DMS79 (cell line): ENCODE results near the gene CFAP43.

Experiments used
- DNase-seq: peaks from one replicate; lab custom pipeline; 2025; lab: John Stamatoyannopoulos, UW

CFAP43 gene, protein sequence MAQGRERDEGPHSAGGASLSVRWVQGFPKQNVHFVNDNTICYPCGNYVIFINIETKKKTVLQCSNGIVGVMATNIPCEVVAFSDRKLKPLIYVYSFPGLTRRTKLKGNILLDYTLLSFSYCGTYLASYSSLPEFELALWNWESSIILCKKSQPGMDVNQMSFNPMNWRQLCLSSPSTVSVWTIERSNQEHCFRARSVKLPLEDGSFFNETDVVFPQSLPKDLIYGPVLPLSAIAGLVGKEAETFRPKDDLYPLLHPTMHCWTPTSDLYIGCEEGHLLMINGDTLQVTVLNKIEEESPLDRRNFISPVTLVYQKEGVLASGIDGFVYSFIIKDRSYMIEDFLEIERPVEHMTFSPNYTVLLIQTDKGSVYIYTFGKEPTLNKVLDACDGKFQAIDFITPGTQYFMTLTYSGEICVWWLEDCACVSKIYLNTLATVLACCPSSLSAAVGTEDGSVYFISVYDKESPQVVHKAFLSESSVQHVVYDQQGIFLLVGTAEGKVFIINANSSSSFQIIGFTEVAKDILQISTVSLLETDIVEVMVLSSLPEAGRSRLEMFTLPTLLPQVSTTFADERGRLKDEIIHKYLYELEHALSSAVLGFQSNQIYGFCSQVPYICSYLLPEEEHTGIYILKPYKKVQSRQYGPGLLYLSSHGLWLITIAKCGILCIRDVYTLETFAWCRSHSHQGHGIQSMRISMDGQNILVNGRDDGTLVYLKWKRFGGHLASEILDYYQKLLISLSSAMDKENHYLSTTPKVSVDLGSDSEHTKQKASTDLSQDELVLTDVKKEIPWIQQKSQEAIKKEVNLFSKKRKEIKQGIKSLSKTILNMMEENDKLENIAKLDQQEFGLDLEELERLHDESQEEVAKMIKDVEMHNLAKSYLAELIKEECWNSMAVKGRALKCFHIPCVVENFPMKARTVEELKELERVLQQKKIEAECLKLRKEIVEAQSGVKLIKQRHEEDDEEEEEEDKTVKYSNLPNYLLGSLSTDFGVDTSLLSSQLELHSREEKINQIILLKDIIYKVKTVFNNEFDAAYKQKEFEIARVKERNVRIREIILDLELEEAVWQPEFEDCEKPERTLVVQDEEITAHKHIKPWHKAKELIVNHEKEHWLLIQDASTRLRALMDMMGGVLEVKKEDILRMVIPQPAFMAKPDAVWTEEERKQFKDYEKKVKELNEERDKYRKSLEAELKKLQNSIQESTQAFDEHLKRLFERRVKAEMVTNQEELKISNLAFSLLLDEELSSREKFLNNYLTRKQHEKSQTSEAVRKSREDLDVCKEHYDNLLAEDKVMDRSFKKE (N-terminal part only)

DNA sequence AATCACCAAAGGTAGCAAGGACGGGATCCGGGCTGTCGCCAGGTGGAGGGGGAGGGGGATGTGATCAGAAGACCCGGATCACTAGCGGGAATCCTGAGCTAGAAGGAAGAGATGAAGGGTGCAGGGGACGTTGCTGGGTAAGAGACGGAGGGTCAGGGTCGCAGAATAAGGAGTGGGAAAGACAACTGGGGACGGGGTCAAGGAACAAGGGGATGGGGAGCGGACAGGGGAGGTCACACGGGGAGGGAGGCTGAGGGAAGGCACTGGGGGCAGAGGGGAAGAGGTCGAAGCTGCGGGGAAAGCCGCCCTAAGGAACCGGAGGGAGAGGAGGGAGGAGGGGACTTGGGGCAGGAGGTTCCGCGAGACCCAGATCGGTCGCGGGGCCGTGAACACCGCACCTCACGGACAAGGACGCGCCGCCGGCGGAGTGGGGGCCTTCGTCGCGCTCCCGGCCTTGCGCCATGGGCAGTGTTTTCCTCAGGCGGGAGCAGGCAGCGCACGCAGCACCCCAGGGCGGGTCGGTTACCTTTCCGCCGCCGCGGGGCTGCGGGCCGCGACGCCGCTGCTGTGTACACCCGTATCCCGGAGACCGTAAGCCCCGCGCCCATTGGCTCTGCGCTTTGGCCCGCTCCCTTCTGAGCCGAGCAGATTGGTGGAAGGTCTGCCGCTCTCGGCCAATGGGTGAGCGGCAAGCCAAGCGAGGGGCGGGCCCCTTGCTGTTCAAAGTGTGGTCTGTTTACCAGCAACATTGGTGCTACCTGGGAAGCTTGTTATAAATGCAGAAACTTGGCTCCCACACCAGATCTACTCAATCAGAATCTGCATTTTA is at the start of gene CFAP43:
Gene CFAP43 (minus strand): TSS at position 581 of the 829 bp plus-strand sequence. CDS start 118 bp downstream, at position 463.
- DNase-seq, result peak; percentile 76

DNA sequence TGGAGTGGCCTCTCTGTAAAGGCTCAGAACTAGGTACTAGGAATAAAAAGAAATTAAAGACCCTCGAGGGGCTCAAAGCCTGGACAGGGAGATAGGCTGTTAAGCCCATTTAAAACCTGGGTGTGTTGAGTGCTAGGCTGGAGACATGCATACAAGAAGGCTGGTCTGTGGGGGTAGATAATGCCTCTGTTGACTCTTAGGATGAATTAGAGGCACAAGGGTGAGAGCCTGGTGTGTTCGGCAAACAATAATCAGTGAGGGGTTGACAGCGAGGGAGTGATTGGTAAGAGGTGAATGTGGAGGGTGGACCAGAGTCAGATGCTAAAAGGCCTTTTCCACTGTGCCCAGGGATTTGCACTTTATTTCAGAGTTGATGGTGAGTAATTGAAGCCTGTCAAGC is 49.5 kb upstream of the CFAP43 start:
- DNase-seq, result no peak

DNA sequence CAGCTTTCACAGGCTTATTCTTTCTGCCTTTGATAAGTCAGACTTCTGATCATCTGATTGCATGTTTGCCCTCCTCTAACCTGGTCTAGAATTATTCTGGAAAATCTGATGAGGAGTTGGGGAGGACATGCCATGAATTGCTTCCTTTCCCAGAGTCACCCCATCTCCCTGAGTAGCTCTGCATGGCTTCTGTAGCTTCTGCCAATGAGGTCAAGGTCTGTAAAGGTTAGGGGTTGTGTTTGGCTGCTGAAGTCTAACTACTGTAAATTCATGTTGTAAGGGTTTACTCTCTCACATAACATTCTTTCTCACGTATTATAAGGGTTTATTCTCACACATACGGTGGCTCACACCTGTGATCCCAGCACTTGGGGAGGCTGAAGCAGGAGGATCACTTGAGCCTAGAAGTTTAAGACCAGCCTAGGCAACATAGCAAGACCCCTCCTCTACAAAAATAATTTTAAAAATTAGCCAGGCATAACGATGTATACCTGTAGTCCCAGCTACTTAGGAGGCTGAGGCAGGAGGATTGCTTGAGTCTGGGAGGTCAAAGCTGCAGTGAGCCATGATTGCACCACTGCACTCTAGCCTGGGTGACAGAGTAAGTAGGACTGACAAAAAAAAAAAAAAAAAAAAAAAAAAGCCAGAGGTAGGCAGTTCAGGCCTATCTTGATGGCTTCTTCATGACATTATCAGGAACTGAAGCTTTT is 47.5 kb upstream of the CFAP43 start:
- no peak for DNase-seq

DNA sequence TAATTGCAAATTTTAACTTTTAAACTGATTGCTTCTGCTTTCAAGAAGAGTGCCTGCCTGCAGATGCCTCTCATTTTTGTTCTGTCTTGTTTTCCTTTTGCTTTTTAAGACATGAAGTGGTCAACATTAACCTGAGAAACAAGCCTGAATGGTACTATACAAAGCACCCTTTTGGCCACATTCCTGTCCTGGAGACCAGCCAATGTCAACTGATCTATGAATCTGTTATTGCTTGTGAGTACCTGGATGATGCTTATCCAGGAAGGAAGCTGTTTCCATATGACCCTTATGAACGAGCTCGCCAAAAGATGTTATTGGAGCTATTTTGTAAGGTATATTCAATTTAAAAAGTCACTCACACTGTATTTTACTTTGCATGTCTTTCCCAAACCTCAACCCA is 45.6 kb upstream of the CFAP43 start:
- DNase-seq, result peak; percentile 38

DNA sequence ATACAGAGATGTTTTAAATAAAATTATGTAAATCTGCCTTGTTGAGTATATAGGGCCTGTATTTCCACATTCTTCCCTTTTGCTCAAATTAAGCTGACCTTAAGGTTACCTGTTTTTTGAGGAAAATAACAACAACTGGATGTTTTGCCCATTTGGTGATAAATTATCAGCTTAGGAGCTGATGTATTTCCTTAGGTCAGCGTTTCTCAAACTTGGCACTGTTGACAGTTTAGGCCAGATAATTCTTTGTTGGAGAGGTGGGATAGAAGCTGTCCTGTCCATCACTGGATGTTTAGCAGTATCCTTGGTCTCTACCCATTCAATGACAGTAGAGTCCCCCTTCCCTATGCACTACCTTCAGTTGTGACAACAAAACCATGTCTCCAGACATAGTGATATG is 44.0 kb upstream of the CFAP43 start:
- DNase-seq, result no peak

DNA sequence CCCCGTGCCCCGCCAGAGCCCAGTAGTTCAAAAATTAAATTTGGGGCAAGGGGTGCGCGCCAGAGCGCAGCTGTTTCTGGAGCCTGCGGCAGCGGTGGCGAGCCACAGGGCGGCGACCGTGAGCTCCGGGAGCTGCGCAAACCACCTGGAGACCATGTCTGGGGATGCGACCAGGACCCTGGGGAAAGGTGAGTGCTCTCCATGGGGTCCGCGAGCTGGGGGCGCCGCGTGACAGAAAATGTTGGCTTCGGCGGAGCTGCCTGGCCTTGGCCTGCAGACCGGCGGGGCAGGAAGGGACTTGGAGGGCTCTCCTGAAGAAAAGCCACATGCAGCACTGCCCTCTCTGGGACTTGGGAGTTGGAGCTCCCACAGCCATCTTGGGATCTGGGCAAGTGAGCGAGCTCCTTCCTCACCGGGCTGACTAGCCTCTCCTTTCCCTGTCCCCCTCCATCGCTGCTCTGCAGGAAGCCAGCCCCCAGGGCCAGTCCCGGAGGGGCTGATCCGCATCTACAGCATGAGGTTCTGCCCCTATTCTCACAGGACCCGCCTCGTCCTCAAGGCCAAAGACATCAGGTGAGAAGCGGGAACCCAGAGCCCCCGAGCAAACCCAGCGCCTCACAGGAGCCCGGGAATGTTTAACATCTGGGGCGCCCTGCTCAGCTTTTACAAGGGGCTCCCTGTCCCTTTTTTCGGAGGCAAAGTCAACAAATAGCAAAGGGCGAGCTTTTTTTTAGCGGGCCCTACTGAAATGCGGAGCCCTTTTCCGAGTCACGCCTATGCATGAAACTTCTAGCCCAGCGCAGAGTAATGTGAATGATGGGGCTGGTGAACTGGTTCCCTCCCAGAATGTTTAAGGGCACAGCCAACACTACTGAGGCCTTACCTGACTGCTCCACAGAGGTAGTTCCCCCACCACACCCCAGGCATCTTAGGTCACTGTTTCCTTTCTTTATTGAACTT is 42.9 kb upstream of the CFAP43 start:
- no peak for DNase-seq

DNA sequence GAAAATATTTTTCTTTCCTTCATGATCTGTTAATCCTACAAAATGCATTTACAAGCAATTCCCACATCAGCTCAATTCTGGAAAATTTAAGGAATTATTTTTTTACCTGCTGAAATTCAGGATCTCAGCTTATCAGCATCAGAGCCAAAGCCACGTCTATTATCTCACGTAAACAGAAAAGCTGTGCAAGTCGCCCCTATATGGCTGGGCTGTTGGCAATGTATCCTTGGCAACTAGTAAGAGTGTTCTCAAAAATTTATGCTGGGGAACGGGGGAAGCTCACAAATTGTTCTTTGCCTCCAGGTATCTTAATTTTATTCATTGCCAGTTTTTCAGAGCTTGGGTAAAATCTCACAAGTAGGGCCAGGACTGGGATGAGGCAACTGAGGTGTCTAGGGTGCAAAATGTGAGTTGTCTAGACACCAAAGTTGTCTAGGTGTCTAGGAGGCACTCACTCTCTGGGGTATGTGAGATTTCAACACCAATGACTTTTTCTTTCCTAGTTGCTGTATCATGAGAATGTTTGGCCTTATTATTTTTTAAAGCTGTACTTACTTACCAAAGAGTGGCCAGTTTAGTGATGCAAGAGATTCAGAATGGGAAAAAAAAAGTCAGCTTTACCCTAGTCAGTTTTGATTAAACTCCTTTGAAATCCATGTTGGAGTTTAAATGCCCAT is 41.9 kb upstream of the CFAP43 start:
- DNase-seq, result no peak

DNA sequence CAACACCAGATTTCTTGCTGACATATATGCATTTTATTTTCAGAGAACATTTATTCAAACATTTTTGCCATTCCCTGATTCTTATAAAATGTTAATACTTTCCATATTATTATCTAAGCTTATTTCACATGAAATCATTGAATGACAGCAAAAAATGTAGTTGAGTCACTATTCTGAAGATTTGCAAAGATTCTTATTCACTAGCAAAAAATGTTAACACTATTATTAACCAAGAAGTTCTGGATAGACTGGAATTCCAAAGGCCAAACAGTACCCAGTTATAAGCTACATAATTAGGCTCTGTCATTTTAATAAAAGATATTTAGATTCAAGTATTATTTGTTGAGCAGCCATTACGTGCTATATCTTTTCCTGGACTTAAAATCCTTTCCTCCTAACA is 41.1 kb upstream of the CFAP43 start:
- no peak for DNase-seq

DNA sequence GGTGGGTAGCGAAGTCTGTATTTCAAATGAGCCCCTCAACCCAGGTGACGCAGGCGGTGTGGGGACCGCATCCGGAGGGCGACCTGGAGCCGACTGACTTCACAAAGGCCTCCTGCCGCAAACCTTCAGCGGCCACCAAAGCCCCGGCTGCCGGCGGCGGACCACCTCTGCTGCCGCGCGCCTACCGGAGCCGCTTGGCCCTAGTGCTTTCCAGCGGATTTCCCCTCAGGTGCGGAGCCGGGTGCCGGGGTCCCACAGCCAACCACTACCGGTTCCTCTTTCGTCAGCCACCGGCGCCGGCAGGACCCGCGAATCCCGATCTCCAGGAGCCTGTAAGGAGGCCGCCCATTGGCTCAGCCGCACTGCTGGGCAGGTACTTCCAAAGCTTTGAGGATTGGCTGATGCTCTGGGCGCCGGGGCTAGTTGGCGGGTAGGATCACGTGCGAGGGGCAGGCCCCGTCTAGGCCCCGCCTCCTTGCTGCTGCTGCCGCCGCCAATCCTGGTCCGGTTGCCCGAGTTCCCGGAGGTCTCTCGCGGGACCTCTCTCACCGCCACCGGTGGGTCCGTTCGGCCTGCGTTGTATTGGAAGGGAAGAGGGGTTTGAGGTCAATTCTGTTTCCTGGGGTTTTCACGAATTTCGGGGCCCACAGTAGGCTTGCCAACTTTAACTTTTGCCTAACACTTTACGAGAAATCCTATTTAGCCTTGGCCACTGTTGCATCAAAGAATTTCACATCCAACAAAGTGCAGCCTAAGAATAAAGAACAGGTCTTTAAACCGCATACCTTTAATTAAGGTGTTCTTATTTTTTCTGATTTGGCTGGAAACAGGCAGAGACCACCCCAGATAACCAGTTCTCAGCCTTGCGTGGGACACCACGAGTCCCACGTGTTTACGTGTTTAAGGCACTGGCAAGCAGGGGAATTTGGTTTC is 36.8 kb upstream of the CFAP43 start, which contains the start of gene GSTO2:
Gene GSTO2 (plus strand): TSS at position 472 of the 933 bp plus-strand sequence. CDS start 5,732 bp downstream, outside the sequence.
- peak; percentile 81 for DNase-seq

DNA sequence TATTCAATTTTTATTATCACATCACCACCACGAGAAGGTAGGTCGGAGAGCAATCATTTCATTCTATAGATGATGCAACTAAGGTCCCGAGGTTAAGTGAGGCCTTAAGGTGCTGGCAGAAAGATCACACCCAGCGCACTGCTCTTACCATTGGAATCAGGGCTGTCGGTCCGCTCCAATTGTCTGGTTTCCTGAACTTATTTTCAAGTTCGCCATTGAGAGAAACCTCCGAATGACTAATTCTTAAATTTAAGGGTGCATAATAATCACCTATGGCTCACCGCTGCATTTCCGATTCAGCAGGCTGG is 36.2 kb upstream of the CFAP43 start:
- no peak for DNase-seq

DNA sequence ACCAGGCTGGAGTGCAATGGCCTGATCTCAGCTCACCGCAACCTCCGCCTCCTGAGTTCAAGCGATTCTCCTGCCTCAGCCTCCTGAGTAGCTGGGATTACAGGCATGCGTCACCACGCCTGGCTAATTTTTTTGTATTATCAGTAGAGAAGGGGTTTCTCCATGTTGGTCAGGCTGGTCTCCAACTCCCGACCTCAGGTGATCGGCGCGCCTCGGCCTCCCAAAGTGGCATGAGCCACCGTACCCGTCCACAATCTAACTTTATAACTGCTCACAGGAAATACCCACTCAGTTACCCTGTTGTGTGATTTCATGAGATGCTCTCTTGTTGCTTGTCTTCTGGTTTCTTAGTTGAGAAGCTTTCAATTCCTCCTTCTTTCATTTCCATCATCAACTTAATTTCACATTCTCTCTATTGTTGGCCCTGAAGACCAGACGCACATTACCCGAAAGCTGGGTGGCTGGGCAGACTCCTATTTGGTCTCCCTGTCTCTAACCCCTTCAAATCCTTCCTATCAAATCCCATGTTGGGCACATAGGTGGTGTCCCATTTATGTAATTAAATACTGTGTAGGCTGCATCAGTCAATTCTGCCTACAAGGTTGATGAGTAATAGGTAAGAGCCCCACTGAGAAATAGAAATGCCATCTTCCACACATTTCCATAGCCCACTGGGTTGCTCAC is 35.7 kb upstream of the CFAP43 start:
- no peak for DNase-seq

DNA sequence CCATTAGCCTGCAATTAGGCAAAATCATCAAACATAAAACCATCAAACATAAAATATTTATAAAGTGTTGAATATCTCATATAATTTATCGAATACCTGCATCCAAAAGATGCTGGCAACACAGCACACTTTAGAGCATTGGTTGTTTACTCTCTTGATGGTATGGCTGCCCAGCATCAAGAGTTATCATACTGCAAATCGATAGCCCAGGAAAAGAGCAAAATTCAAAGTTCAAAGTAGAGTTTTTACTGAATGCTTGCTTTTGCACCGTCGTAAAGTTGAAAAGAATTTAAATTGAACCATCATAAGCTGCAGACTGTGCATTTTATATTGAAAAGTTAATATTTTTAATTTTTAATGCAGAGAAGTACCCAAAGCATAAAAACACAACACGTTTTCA is 32.6 kb upstream of the CFAP43 start:
- no peak for DNase-seq

DNA sequence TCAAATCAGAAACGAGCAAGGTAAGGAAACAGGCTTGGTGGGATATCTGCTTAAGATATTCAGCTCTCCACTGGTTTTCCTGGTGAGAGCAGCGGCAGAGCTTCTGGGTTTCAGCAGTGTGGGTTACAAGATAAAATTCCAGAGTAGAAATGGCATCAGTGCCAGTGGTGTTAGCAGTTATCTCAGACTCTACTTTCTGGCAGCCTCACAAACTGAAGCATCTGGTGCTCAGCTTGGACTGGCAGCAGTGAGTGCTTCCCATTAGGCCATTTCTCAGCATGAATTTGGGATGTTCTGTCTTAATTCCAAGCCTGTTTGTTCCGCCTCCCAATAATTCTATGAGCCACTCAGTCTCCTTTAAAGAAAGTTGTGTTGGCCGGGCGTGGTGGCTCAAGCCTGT is 29.9 kb upstream of the CFAP43 start:
- no peak for DNase-seq

DNA sequence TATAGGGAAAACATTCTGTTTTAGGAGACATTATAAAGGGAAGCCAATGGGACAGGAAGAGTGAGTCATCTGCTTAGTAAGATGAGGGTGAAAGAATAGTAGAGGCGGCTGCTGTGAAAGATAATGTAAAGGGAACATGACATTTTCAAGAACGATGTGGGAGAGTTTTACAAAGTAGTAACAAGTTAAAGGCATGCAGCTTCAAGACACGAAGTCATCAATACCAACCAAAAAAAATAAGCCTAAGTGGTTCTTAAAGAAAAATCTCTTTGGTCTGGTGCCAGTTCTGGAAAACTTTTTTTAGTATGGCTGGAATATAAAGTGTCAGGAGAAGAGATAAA is 28.6 kb upstream of the CFAP43 start:
- no peak for DNase-seq

DNA sequence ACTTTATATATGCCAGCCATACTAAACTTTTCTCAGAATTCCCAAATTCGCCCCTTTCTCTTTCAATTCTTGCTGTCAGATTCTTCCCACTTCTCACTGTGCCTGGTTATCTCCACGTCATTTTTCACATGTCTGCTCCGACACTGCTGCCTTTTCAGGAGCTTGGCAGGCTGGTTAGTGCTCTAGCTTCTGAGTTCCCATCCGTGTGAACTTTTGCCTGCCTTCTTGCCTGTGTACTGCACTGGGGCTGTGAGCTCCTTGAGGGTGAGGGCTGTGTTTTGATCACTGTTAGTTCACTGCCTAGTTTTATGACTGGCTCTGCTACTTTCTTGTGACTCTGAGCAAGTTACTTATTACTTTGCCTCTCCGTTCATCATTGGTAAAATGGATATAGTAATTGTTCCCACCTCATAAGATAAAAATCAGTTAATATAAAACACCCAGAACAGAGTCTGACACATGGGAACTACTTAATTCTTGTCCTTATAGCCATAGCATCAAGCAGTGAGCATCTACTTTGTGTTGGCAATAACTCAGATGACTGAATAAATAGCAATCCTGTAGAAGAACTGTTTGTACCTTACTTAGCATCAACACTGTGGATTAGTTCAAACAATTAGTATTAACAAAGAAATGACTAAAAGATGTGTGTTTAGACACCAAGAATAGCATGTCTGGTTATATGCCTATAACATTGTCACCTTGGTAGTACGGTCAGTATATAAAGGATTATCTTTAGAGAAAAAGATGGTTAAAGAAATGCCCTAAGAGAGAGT is 28.0 kb upstream of the CFAP43 start:
- no peak for DNase-seq

DNA sequence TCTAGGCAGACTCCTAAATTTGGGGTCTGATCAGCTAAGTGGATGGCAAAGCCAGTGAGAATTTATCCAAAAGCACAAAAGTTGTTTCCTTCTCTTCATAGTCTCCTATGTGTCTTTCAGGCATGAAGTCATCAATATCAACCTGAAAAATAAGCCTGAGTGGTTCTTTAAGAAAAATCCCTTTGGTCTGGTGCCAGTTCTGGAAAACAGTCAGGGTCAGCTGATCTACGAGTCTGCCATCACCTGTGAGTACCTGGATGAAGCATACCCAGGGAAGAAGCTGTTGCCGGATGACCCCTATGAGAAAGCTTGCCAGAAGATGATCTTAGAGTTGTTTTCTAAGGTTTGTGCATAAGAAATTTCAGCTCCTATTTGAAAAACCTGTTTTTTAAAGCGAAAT is 27.3 kb upstream of the CFAP43 start:
- no peak for DNase-seq

DNA sequence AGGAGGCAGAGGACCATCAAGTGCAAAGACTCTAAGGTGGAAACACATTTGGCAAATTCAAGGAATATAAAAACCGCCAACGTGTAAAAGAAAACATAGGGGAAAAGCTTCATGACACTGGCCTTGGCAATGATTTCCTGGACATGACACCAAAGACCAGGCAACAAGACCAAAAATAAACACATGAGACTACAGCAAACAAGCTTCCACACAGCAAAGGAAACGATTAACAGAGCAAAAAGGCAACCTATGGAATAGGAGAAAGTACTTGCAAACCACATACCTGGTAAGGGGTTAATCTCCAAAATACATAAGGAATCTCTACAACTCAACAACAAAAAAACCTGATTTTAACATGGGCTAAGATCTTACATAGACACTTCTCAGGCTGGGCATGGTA is 26.0 kb upstream of the CFAP43 start:
- DNase-seq, result no peak
